GM12864 (cell line): Measurements from ENCODE around the gene DPH2.

Experiments used
- DNase-seq: peaks from one replicate; pipeline ENCODE4 v3.0.0-alpha.2; 2011; ENCODE audit warnings: low read depth
- H3K4me3 ChIP-seq: 2 replicates; pipeline ENCODE4 v1.5.1; 2011; ENCODE audit warnings: mild to moderate bottlenecking, low read depth, low read length, control low read depth
- TF ChIP-seq, protein P1 (sequence below): IDR thresholded peaks from 2 replicates; pipeline ENCODE4 v1.5.1; 2011; ENCODE audit warnings: low read depth, mild to moderate bottlenecking, moderate library complexity, low read length, control low read depth, inconsistent platforms; ENCODE audit errors: missing control alignments

Gene DPH2

DNA sequence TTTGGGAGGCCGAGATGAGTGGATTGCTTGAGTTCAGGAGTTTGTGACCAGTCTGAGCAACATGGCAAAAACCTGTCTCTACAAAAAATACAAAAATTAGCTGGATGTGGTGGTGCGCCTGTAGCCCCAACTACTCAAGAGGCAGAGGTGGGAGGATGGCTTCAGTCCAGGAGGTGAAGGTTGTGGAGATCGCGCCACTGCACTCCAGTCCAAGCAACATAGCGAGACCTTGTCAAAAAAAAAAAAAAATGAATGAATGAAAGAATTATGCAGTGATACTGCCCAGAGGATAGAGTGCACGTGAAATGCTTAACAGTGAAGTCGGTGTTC, 429 bp upstream of the DPH2 start:
- H3K4me3 ChIP-seq: no peak overlapping the region
- no peak for DNase-seq

DNA sequence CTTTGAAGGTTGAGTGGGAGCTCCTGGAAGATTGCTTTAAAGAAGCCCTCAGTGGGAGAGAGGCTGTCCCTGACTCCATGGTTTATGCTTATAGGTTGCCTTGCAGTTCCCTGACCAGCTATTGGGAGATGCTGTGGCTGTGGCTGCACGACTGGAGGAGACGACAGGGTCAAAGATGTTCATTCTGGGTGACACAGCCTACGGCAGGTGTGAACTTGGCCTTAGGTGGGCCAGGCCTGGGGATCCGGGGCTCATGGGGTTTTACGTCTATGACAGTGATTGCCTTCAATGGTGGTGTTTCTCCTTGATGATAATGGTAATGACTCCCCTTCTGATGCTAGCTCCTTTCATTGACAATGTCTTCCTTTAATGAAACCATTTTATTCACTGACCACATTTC, 692 bp downstream of the DPH2 start:
- H3K4me3 ChIP-seq: peak overlapping the region; percentile 75
- TF ChIP-seq, protein P1, sequence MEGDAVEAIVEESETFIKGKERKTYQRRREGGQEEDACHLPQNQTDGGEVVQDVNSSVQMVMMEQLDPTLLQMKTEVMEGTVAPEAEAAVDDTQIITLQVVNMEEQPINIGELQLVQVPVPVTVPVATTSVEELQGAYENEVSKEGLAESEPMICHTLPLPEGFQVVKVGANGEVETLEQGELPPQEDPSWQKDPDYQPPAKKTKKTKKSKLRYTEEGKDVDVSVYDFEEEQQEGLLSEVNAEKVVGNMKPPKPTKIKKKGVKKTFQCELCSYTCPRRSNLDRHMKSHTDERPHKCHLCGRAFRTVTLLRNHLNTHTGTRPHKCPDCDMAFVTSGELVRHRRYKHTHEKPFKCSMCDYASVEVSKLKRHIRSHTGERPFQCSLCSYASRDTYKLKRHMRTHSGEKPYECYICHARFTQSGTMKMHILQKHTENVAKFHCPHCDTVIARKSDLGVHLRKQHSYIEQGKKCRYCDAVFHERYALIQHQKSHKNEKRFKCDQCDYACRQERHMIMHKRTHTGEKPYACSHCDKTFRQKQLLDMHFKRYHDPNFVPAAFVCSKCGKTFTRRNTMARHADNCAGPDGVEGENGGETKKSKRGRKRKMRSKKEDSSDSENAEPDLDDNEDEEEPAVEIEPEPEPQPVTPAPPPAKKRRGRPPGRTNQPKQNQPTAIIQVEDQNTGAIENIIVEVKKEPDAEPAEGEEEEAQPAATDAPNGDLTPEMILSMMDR: no peak
- no peak for DNase-seq

More for the DNA sequence above, 429 bp upstream of the DPH2 start:
- TF ChIP-seq, protein P1: no peak

DNA sequence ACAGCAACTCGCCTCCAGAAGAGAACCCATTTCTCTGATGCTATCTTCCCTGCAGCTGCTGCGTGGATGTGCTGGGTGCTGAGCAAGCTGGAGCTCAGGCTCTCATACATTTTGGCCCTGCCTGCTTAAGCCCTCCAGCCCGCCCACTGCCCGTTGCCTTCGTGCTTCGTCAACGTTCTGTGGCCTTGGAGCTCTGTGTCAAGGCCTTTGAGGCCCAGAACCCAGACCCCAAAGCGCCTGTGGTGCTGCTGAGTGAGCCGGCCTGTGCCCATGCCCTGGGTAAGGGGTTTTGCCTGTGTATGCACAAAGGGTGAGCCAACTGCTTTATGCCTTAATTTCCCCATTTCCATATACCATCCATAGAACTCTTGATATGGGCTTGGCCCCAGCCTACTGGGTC, 1.1 kb downstream of the DPH2 start:
- H3K4me3 ChIP-seq: peak overlapping the region; percentile 75
- TF ChIP-seq, protein P1: no peak

DNA sequence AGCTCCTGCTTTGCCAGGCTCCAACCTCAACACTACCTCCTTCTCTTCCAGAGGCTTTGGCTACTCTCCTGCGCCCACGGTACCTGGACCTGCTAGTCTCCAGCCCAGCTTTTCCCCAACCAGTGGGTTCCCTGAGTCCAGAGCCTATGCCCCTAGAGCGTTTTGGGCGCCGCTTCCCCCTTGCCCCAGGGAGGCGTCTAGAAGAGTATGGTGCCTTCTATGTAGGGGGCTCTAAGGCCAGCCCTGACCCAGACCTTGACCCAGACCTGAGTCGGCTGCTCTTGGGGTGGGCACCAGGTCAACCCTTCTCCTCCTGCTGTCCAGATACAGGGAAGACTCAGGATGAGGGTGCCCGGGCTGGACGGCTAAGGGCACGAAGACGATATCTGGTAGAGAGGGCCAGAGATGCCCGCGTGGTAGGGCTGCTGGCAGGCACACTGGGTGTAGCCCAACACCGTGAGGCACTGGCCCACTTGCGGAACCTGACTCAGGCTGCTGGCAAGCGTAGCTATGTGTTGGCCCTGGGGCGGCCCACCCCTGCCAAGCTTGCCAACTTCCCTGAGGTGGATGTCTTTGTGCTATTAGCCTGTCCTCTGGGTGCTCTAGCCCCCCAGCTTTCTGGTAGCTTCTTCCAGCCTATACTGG, 1.6 kb downstream of the DPH2 start:
- TF ChIP-seq, protein P1: no peak
- no peak overlapping the region for H3K4me3 ChIP-seq

More for the DNA sequence above, 1.1 kb downstream of the DPH2 start:
- DNase-seq: no peak

DNA sequence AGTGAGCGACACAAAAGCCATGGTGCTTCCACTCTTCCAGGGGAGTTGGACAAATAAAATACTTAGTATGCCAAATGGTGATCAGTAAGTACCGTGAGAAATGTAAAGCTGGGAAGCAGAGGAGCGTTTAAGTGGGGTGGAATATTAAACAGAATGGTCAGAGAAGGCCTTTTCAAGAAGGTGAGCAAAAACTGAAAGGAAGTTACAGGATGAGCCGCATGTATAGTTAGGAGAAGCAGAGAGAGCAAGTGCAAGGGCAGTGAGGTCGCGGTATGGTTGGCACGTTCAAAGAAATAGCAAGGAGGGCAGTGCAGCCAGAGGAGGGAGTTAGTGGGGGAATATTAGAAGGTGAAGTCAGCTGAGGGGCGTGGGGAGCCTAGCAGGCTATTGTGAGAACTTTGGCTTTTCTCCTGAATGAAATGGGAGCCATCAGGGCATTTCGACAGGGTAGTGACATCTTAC, 4.2 kb downstream of the DPH2 start:
- TF ChIP-seq, protein P1: no peak
- DNase-seq: no peak
- H3K4me3 ChIP-seq: peak overlapping the region; percentile 77

More for the DNA sequence above, 1.6 kb downstream of the DPH2 start:
- DNase-seq: no peak

DNA sequence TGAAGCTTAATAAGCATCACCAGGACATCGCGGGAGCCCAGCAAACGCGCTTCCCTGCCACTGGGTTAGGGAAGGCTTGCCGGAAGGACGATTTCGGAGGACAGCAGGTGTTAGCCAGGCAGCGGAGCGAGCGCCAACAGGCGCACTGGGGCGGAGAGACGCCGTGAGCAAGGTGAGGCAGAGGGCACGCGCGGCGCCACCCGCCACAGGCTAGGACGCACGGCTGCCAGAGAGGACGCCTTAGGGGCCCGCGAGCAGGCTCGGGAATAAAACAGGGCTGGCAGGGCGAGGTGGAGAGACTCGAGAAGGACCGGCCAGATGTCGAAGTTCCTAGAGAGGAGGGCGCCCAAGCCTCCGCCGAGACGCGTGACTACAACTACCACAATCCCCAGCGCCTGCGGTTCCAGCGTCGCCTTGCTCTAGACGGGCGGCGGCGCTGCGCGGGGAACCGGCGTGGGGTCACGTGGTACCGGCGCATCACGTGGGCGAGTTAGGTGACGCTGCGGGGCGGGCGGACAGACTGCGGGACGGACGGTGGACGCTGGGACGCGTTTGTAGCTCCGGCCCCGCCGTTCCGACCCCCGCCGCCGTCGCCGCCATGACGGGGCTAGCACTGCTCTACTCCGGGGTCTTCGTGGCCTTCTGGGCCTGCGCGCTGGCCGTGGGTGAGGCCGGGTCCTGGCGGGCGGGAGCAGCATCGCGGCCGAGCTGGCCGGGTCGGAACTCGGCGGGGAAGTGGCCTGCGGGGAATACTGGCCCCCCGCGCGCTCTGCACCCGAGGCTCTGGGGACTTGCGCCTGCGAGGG, 4.8 kb downstream of the DPH2 start, which contains the start of gene ATP6V0B:
ATP6V0B (plus strand) TSS at position 518 of the 806 bp plus-strand sequence; CDS start at position 599, 81 bp downstream.
- peak; percentile 67 for DNase-seq
- peak within 1 kb of the TSS; percentile 77 for H3K4me3 ChIP-seq
- TF ChIP-seq, protein P1: peak; percentile 7
